NCI-H460 (cell line): ENCODE results near the gene DHFR2. TPM values are rescaled to one million over a fixed set of nuclear protein-coding genes. Genes with fewer than 3 reads are reported as not detected.

Experiments used
- DNase-seq: peaks from one replicate; pipeline ENCODE4 v3.0.0-alpha.2; 2016; ENCODE audit warnings: low read depth; ENCODE audit errors: extremely low read depth
- total RNA-seq: library from RNA; depleted of rRNA; stranded (reverse); fragments of >200 nt; shearing (Covaris generic); gene quantifications from 2 replicates; pipeline ENCODE4 v1.2.3, GENCODE V29; 2014; rRNA removed

Gene DHFR2
- total RNA-seq, 1 experiment from 2014 or later = 5.7 TPM

DNA sequence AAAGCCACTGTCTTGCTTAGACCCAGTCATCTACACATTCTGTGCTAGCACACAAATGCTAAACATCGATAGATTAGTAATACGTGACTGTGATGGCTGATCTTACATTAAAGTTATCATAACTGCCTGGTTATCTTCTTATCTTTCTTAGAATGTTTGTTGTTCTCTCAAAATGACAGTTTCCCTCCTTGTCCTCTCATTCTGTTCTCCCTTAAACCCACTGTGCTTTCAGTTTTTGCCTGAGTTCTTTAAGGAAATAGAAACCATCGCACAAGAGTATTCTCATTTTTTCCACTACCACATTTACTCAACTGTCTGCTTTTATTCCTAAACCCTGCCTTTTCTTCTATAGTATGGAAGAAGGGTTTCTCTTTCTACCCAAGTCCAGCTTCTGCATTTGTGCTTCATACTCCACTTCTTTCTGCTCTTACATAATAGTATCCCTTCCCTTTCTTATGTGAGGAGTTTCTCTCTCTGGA is 51.4 kb downstream of the DHFR2 start:
- DNase-seq = no peak

GRCh38 chr3:94009608-94010007 is 53.1 kb downstream of the DHFR2 start:
- DNase-seq = no peak

DNA sequence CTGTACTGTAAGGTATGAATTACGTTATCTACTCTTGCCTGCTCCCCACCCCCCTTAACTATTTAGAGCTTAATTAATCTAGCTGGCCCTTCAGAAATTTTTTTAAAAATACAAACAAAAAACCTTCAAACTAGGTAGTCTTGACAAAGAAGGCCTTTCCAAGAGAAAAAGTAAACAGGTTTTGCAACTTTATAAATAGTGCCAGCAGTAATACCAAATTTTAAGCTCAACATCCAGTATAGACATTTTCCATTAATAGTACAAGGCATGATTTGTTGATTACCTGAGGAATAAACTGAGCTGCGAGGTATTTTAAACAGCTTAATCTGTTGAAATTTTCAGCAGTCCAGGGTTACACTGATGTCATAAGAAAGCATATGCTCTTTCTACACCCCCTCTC is 54.5 kb downstream of the DHFR2 start:
- DNase-seq = no peak

Other genes with a start within 250 kb of the DHFR2 start
- 29.2 and 31.1 TPM in 2 replicates for gene PROS1, start 89.0 kb downstream of the DHFR2 start, total RNA-seq
- 13.4 and 16.9 TPM in 2 replicates for gene ARL13B, start 82.8 kb downstream of the DHFR2 start, total RNA-seq
- not detected in 2 replicates for gene STX19, start 34.3 kb downstream of the DHFR2 start, total RNA-seq
- 44.3 and 54.5 TPM in 2 replicates for gene NSUN3, start 145 bp upstream of the DHFR2 start, total RNA-seq